GM23338 (cell line): Measurements from ENCODE around the gene ITPR2.

Experiments
- CREB1 ChIP-seq: fragments of 250-450 bp; sonication (Bioruptor Pico); IDR thresholded peaks from 2 replicates; pipeline ENCODE4 v1.5.0; 2020; ENCODE audit warnings: low read depth, mild to moderate bottlenecking, moderate library complexity
- ETS1 ChIP-seq: IDR thresholded peaks from 2 replicates; pipeline ENCODE4 v1.6.1; 2016; ENCODE audit warnings: antibody characterized with exemption
- EZH2 ChIP-seq: fragments of 200-600 bp; sonication (generic); IDR thresholded peaks from one replicate; pipeline ENCODE4 v1.8.0; 2017; ENCODE audit warnings: antibody characterized with exemption, mild to moderate bottlenecking, low read depth; ENCODE audit not compliant: unreplicated experiment
- EZH2phosphoT487 ChIP-seq: fragments of 200-600 bp; sonication (generic); IDR thresholded peaks from one replicate; pipeline ENCODE4 v1.8.1; 2018; ENCODE audit warnings: antibody characterized with exemption; ENCODE audit not compliant: unreplicated experiment
- POLR2AphosphoS5 ChIP-seq: IDR thresholded peaks from 2 replicates; pipeline ENCODE4 v1.6.1; 2016; ENCODE audit warnings: antibody characterized with exemption, low read depth
- REST ChIP-seq: IDR thresholded peaks from one replicate; pipeline ENCODE4 v1.6.1; 2018; ENCODE audit warnings: antibody characterized with exemption; ENCODE audit not compliant: unreplicated experiment
- TF ChIP-seq, protein P1 (sequence below), 2 experiments: fragments of 200-600 bp in 1 of 2; sonication (generic) in 1 of 2; conservative IDR thresholded peaks; 2 replicates each; pipeline versions ENCODE4 v1.5.1 to v1.6.1; 2016 to 2017; ENCODE audit warnings: antibody characterized with exemption in 2 of 2, low read depth in 2 of 2, mild to moderate bottlenecking in 2 of 2, moderate library complexity in 1 of 2

GRCh38 chr12:26610774-26611173 is 222.2 kb downstream of the ITPR2 start:
- TF ChIP-seq, protein P1, sequence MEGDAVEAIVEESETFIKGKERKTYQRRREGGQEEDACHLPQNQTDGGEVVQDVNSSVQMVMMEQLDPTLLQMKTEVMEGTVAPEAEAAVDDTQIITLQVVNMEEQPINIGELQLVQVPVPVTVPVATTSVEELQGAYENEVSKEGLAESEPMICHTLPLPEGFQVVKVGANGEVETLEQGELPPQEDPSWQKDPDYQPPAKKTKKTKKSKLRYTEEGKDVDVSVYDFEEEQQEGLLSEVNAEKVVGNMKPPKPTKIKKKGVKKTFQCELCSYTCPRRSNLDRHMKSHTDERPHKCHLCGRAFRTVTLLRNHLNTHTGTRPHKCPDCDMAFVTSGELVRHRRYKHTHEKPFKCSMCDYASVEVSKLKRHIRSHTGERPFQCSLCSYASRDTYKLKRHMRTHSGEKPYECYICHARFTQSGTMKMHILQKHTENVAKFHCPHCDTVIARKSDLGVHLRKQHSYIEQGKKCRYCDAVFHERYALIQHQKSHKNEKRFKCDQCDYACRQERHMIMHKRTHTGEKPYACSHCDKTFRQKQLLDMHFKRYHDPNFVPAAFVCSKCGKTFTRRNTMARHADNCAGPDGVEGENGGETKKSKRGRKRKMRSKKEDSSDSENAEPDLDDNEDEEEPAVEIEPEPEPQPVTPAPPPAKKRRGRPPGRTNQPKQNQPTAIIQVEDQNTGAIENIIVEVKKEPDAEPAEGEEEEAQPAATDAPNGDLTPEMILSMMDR (conservative IDR thresholded peaks at IDR 0.05; ENCODE audit: low read depth in 2 of 2) = no peak
- TF ChIP-seq POLR2AphosphoS5 (no peak), EZH2phosphoT487 (no peak), ETS1 (no peak), EZH2 (no peak), CREB1 (CRISPR knock-in tag) (no peak), REST (no peak)
